Lower leg skin (tissue), 4 donors: Measurements from ENCODE around the gene STAT5B. TPM values are rescaled to one million over a fixed set of nuclear protein-coding genes. Genes with fewer than 3 reads are reported as not detected.
"Not testable (repeated sequence)": the region's sequence is repeated elsewhere in the genome, so short reads cannot be mapped to it uniquely, and the experiment has no call there.

Source experiments
- DNase-seq, 2 donors: peaks; one replicate each; pipeline ENCODE4 v3.0.0-alpha.2; 2019; ENCODE audit warnings: low spot score in 2 of 2
- H3K4me3 ChIP-seq: fragments of 200-600 bp; sonication (generic); 2 replicates; pipeline ENCODE4 v1.5.1; 2017; ENCODE audit warnings: mild to moderate bottlenecking, low read depth; ENCODE audit not compliant: poor library complexity, severe bottlenecking
- CTCF ChIP-seq, 3 donors: fragments of 450-650 bp; IDR thresholded peaks; one replicate each; pipeline ENCODE4 v1.5.1; 2016; ENCODE audit warnings: antibody characterized with exemption in 3 of 3, mild to moderate bottlenecking in 3 of 3, moderate library complexity in 2 of 3
- POLR2A ChIP-seq, 2 donors: fragments of 450-650 bp; IDR thresholded peaks; one replicate each; pipeline ENCODE4 v1.6.1; 2016 to 2017; ENCODE audit warnings: antibody characterized with exemption in 2 of 2, mild to moderate bottlenecking in 1 of 2, moderate library complexity in 1 of 2
- WGBS, 2 donors: methylation state at CpG; one replicate each; pipeline ENCODE4 v1.1.5; 2018; 5-methylcytosine and 5-hydroxymethylcytosine counted together
- intact Hi-C: fragments of 100-400 bp; cut with DNase I; formaldehyde crosslinking; loops from one replicate; pipeline ENCODE4 v1.15.0; 2023; ENCODE audit warnings: low total_unique reads
- total RNA-seq, 4 donors: library from RNA; depleted of rRNA; stranded (reverse); fragments of >200 nt; gene quantifications; one replicate each; pipeline ENCODE4 v1.1.0, GENCODE V29; 2016

The STAT5B gene
- total RNA-seq, 4 donors from 2014 or later = 40.2 to 72.4 (median 50.5) TPM

GRCh38 chr17:42270170-42270535, 6.0 kb downstream of the STAT5B start:
- intact Hi-C loops = no loop called here
- DNase-seq = no peak
- no peak overlapping the region for H3K4me3 ChIP-seq
- TF ChIP-seq CTCF (IDR thresholded peaks at IDR 0.05) (no peak), POLR2A (IDR thresholded peaks at IDR 0.05) (no peak)
- 59 to 83% methylated on average over 4 of the region's 4 CpGs for WGBS, 2 donors

GRCh38 chr17:42268236-42268635, 8.0 kb downstream of the STAT5B start:
- 87% methylated on average over 5 of the region's 5 CpGs for WGBS, 2 donors
- intact Hi-C loops = no loop called here
- no peak for DNase-seq
- TF ChIP-seq POLR2A (IDR thresholded peaks at IDR 0.05) (no peak), CTCF (IDR thresholded peaks at IDR 0.05) (no peak)
- no peak overlapping the region for H3K4me3 ChIP-seq

GRCh38 chr17:42266918-42267766, 9.0 kb downstream of the STAT5B start:
- WGBS, 2 donors = 72 to 75% methylated on average over 9 of the region's 9 CpGs

GRCh38 chr17:42266462-42266861, 9.7 kb downstream of the STAT5B start:
- 80 to 89% methylated on average over 2 of the region's 2 CpGs for WGBS, 2 donors
- intact Hi-C loops = no loop called here
- H3K4me3 ChIP-seq = no peak overlapping the region
- DNase-seq = no peak
- TF ChIP-seq CTCF (IDR thresholded peaks at IDR 0.05) (no peak), POLR2A (IDR thresholded peaks at IDR 0.05) (no peak)

More at GRCh38 chr17:42266918-42267766, 9.0 kb downstream of the STAT5B start:
- TF ChIP-seq CTCF (IDR thresholded peaks at IDR 0.05) (no peak), POLR2A (IDR thresholded peaks at IDR 0.05) (no peak)
- intact Hi-C loops = no loop called here
- no peak overlapping the region for H3K4me3 ChIP-seq
- DNase-seq = no peak

- DNase-seq, intact Hi-C loops, H3K4me3 ChIP-seq: not testable (repeated sequence)
- 90 to 100% methylated on average over 2 to 3 of the region's 4 CpGs for WGBS, 2 donors
Measured at GRCh38 chr17:42264366-42264765, 11.8 kb downstream of the STAT5B start.

- no peak overlapping the region for H3K4me3 ChIP-seq
- DNase-seq = no peak
- TF ChIP-seq CTCF (IDR thresholded peaks at IDR 0.05) (no peak), POLR2A (IDR thresholded peaks at IDR 0.05) (no peak)
- intact Hi-C loops = no loop called here
- WGBS, 2 donors = 91 to 92% methylated on average over 6 of the region's 6 CpGs
Measured at GRCh38 chr17:42260318-42260717, 15.9 kb downstream of the STAT5B start.
